CD4-positive, alpha-beta T cell treated with Interferon gamma for 1 hour (primary cell): ENCODE measurements around the gene APBA3.
A peak's percentile ranks its signal among the peaks of the same experiment; 100 is the strongest.
"Not testable (repeated sequence)": the region's sequence is repeated elsewhere in the genome, so short reads cannot be mapped to it uniquely, and the experiment has no call there.

Source experiments
- DNase-seq: peaks from one replicate; pipeline ENCODE4 v3.0.0-alpha.2; 2020

The APBA3 gene

DNA sequence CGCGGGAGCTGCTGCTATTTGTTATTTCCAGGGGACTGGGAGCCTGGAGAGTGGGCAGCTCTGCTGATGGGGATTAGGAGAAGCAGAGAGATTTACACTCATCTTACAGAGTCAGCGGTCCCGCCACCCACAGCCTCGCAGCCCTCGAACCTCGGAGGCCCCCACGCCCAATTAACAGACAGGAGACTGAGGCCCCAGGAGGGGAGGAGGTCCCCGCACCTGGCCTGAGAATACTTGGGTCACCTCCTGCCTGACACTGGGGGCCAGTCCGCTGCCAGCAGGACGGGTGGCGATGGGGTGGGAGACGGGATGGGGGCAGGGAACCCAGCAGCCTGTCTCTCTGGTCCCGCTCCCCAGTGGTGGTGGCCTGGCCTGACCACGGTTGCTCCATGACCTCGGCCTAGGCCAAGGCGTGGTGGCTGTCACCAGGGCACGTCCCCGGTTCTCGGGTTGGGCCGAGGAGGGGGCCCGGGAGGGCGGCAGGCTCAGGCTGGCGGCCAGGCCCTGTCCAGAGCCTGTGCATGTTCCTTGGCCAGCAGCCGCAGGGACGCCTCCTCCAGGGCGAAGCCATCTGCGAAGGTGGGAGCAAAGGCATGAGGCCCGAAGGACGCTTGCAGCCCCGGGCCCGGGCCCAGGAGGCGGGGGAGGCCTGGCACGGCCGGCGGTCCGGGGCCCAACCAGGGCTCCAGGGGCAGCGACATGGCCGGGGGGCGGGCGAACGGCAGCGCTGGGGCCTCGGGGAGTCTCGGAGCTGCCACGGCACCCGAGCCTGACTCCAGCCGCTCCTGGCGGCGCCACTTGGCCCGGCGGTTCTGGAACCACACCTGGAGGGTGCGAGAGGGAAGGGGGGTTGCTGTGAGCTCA is 8.9 kb upstream of the APBA3 start:
- DNase-seq, result no peak

DNA sequence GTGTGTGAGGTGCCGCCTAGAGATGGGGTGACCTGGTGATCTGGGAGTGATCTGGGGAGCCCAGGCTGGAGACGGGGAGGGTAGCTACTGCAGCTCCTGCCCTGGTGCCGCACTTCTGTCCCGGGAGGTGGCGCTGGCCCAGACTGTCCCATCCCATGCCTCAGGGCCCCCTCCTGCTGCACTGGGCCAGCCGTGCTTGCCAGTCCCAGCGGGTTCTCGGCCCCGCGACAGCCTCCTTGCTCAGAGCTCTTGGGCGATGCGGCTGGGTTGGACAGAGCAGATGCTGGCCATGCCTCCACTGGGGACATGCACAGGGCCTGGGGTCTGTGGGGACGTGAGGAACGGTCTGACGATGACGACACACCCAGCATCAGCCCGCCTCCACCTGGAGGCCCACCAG is 8.0 kb upstream of the APBA3 start:
- no peak for DNase-seq

- no peak for DNase-seq
Observed at GRCh38 chr19:3768748-3769099, 7.2 kb upstream of the APBA3 start.

DNA sequence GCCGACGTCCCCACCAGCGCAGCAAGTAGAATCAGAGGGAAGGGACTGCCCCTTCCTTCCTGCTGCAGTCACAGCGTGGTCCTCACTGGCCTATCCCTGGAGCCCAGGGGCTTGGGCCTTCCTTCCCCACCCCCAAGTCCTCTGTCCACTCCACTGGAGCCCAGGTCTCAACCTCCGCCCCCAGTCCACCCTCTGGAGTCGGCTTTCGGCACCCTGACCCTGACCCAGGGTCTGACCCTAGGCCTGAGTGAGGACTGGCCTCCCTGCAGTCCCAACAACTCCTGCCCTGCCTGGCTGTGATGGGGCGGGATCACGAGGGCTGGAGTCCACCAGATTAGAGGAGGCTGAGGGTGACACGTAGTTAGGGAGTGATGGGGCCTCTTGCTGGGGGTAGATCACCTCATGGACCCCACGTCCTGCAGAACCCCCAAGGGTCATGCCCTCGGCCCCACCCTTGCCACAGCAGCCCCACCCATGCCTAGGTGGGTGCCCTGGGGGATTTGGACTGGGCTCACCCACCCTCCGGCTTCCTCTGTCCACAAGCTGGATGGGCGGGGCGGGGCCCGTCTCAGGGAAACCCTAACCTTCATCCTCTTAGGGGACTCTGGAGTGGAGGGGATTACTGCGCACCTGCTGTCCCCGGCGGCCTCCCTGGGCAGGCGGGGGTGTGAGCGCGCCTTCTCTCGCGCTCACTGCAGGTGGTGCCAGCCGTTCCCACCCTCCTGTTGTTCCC is 6.7 kb upstream of the APBA3 start:
- DNase-seq, result no peak

DNA sequence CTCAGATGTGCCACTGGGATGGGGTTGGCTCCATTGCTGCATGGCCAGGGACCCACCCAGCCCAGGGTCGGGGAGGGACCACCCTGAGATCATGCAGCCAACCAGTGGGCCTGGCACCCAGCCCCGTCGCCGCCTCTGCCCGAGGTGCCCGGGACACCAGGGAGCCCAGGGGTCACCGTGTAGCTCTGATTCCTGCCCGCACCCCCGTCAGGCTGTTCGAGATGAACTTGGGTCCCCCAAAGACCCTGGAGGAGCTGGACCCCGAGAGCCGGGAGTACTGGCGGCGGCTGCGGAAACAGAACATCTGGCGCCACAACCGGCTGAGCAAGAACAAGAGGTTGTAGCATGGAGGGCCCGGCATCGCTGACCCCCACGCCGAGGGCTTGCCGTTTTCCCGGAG is 5.6 kb upstream of the APBA3 start:
- no peak for DNase-seq

DNA sequence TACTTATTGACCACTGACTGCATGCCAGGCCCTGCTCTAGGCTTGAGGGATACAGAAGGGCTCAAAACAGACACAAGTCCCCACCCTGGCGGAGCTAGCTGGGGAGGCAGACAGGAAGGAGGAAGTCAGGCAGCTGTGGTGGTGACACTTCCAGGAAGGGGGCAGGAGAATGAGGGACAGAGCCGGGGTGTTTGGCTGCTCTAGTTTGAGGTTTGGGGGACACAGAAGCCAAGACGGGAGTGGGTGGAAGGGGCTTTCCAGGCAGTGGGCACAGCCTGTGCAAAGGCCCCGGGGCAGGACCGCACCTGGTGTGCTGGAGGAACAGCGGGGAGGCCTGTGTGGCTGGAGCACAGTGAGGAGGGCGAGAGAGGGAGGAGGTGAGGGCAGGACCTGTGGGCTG is 5.0 kb upstream of the APBA3 start:
- DNase-seq, result no peak

DNA sequence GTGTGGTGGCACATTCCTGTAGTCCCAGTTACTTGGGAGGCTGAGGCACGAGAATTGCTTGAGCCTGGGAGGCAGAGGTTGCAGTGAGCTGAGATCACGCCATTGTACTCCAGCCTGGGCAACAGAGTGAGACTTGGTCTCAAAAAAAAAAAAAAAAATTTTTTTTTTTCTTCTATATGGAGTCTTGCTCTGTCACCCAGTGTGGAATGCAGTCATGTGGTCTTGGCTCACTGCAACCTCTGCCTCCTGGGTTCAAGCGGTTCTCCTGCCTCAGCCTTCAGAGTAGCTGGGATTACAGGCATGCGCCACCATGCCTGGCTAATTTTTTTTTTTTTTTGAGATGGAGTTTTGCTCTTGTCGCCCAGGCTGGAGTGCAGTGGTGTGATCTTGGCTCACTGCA is 4.3 kb upstream of the APBA3 start:
- not testable (repeated sequence) for DNase-seq

DNA sequence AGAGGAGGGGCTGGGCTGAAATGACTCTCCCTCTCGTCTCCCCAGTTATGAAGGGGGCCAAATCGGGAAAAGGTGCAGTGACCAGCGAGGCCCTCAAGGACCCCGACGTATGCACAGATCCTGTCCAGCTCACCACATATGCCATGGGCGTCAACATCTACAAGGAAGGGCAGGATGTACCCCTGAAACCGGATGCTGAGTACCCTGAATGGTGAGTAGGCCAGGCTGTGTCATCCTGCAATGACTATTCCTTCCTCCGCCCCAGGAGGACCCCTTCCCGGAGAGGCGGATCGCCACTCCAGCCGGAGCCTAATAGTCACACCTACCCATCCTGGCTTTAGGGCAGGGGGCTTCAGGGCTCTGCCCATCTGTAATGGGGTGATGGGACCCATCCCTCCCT is 3.6 kb upstream of the APBA3 start:
- DNase-seq, result no peak

DNA sequence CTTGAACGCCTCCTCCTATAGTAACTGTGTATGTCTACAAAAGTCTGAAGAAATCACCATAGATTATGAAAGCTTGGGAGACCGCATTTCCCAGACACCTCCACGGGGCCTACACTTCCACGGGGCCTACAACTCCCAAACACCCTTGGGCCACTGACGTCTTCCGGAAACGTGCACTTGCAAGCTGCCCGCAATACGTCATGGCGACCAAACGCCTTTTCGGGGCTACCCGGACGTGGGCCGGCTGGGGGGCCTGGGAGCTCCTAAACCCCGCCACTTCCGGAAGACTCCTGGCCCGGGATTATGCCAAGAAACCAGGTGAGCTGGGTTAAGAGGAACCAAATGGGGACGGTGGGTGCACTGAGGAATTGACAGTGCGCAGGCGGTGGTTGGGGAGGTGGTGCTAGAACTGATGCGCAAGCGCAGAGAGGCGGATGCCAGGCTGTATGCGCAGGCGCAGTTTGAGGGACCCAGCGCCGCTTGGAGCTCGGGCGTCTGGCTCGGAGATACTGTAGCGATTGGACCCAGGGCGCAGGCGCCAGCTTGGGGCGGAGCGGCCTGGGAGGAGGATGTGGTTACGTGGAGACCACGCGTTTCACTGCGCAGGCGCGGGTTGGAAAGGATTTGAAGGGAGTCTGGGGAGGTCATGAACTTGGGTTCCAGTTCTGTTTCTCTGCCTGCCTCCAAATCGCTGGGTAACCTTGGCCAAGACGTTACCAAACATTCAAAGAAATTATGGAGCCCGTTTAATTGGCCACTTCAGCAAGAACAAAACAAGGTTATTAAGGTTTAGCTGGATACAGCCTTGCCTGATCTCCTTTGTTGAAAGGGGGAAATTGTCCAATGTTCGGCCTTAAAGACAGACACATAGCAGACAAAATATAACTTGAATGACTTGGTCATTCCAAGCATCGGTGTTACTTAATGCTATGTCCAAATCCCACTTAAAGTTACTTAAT is 1.3 kb upstream of the APBA3 start, which contains the start of gene MRPL54:
MRPL54 (plus strand) TSS at position 182 of the 959 bp plus-strand sequence; CDS start at position 201, 19 bp downstream.
- peak; percentile 99 for DNase-seq

DNA sequence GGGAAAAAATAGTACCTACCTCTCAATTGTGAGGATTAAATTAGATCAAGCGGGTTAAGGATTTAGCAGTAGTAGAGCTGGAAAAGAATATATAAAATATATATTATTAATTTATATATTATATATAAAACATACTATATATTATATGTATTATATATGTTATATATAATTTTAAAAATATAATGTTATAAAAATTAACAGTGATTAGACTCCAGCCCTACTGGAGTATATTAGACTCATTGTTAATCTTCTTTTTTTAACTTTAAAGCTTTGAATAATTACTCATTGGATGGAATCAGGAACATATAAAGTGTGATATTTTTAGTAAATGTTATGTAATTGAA is 610 bp upstream of the APBA3 start:
- DNase-seq, result no peak

DNA sequence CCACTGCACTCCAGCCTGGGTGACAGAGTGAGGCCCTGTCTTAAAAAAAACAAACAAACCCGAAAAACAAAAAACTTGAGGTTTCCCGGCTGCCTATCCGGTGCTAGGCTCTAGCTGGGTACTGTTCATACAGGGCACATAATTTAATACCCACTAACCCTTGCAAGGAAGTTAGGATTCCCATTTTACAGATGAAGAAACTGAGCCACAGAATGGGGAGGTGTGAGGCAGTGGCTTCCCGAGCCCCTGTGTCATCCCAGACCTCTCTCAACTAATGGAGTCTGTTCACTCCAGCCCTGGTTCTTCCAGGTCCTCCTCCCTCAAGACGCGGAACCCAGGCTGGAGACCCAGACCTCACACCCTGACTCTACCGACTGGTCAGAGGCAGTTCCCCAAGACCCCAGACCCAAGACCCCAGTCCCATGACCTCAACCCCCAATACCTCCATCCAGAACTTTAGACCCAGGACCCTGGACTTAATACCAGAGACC is 576 bp downstream of the APBA3 start:
- peak; percentile 20 for DNase-seq

- DNase-seq, result no peak
Observed at GRCh38 chr19:3759482-3760254, 1.8 kb downstream of the APBA3 start.

DNA sequence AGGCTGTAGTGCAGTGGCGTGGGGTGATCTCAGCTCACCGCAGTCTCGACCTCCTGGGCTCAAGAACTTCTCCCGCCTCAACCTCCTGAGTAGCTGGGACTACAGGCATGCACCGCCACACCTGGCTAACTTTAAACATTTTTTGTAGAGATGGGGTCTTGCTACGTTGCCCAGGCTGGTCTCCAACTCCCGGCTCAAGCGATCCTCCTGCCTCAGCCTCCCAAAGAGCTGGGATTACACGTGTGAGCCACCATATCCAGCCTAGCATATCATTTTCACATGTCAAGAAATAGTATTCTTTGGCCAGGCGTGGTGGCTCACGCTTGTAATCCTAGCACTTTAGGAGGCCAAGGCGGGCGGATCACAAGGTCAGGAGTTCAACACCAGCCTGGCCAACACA is 3.2 kb downstream of the APBA3 start:
- not testable (repeated sequence) for DNase-seq

DNA sequence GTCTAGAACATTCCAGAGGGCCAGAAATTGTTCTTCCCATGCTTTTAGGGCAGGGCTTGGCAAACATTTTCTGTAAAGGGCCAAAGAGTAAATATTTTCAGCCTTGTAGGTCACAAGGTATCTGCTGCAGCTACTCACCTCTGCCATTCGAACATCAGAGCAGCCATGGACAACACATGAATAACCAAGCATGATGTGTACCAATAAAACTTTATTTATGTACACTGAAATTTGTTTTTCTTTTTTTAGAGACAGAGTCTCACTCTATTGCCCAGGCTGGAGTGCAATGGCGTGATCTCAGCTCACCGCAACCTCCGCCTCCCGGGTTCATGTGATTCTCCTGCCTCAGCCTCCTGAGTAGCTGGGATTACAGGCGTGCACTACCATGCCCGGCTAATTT is 3.8 kb downstream of the APBA3 start:
- DNase-seq, result not testable (repeated sequence)

GRCh38 chr19:3753631-3754410 is 7.7 kb downstream of the APBA3 start:
- no peak for DNase-seq

GRCh38 chr19:3752492-3752891 is 9.0 kb downstream of the APBA3 start:
- no peak for DNase-seq

- no peak for DNase-seq
Observed at GRCh38 chr19:3751236-3751635, 10.3 kb downstream of the APBA3 start.

- no peak for DNase-seq
Observed at GRCh38 chr19:3750211-3750610, 11.3 kb downstream of the APBA3 start.

DNA sequence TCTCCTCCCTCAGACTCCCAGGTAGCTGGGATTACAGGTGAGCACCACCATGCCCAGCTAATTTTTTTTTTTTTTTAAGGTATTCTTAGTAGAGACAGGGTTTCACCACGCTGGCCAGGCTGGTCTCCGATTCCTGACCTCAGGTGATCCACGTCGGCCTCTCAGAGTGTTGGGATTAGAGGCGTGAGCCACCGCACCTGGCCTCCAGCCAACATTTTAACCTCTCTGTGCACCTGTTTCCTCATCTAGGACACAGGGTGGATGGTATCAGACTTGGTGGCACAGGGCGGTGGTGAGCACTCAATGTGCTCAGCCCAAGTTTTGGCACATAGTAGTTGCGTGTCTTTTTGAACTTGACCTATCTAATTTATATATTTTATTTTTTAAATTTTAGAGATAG is 12.5 kb downstream of the APBA3 start:
- DNase-seq, result no peak

GRCh38 chr19:3746371-3747056 is 15.0 kb downstream of the APBA3 start:
- DNase-seq, result no peak
